Measurements from ENCODE around the gene WNT2. TPM values are rescaled to one million over a fixed set of nuclear protein-coding genes. Genes with fewer than 3 reads are reported as not detected.

The WNT2 gene
- 2.7 and 21.7 TPM in 2 replicates for total RNA-seq

GRCh38 chr7:117322741-117323304 is at the start of gene WNT2:
Gene WNT2 (minus strand): TSS chr7:117323058. CDS start chr7:117322989, 69 bp downstream.

Small RNA genes within 50 kb of the gene (small RNA-seq; reads per million reads assigned to genes)
- not detected for gene MTCYBP6 (ENCODE audit: low replicate concordance)

Other genes starting within 250 kb of the WNT2 start
- not detected in 2 replicates for gene ASZ1, start 104.4 kb upstream of the WNT2 start, total RNA-seq
- not detected in 2 replicates for gene CFTR, start 157.0 kb upstream of the WNT2 start, total RNA-seq